ENCODE data around the gene ACKR3. TPM values are rescaled to one million over a fixed set of nuclear protein-coding genes. Genes with fewer than 3 reads are reported as not detected.

ACKR3 gene
- total RNA-seq, 1 experiment from 2014 or later = 19.6 TPM

GRCh38 chr2:236618370-236618769 lies 48.7 kb downstream of the ACKR3 start:
- H3K4me1 ChIP-seq (replicated peaks; ENCODE audit: insufficient read depth) = peaks cover 4% of the 10 kb centered on the region; the same call in 1 of the 2 replicates
- H3F3A ChIP-seq (ENCODE audit: insufficient read depth, low read depth) = no peaks in the 10 kb centered on the region
- H3K4me2 ChIP-seq = no peak overlapping the region
- no peaks in the 10 kb centered on the region for H3K36me3 ChIP-seq (ENCODE audit: low read depth)
- no peak overlapping the region for H2AFZ ChIP-seq
- no TSS peak for BruUV-seq (replicated peaks)
- intact Hi-C loops (cut with micrococcal nuclease; ENCODE audit: unreplicated experiment) = no loop called here
- no peaks in the 10 kb centered on the region for H3K9me3 ChIP-seq (ENCODE audit: insufficient read depth, low read depth)
- H3K27me3 ChIP-seq (ENCODE audit: insufficient read depth, low read depth) = peaks cover 96% of the 10 kb centered on the region
- POLR2A ChIA-PET (ENCODE audit: unreplicated experiment) = interaction anchor here (0.6 kb wide), 1 partner anchor 523 kb away, joined by 6 read pairs; no protein-coding TSS in a partner anchor
- no peaks in the 10 kb centered on the region for H4K20me1 ChIP-seq (ENCODE audit: insufficient read depth)
- H3K4me3 ChIP-seq = no peak overlapping the region
- no peak for DNase-seq
- H3K9me2 ChIP-seq (ENCODE audit: insufficient read depth) = no peaks in the 10 kb centered on the region
- no peak for TF ChIP-seq CTCF (conservative IDR thresholded peaks at IDR 0.05)
- TF ChIP-seq EZH2 (IDR thresholded peaks at IDR 0.05; ENCODE audit: low read depth) = no peak
- H3K27ac ChIP-seq = no peak overlapping the region
- no peaks in the 10 kb centered on the region for H3K79me2 ChIP-seq (ENCODE audit: low read depth)
- CTCF ChIA-PET = no interaction called here

GRCh38 chr2:236619910-236620612 lies 50.4 kb downstream of the ACKR3 start:
- TF ChIP-seq CTCF (conservative IDR thresholded peaks at IDR 0.05) (no peak), EZH2 (IDR thresholded peaks at IDR 0.05; ENCODE audit: low read depth) (no peak)
- no peaks in the 10 kb centered on the region for H3K36me3 ChIP-seq (ENCODE audit: low read depth)
- H3K9me3 ChIP-seq (ENCODE audit: insufficient read depth, low read depth) = no peaks in the 10 kb centered on the region
- ChIA-PET CTCF (no interaction called here), POLR2A (ENCODE audit: unreplicated experiment) (no interaction called here)
- H3K4me2 ChIP-seq = no peak overlapping the region
- no peak overlapping the region for H3K27ac ChIP-seq
- DNase-seq = no peak
- H4K20me1 ChIP-seq (ENCODE audit: insufficient read depth) = no peaks in the 10 kb centered on the region
- H3K27me3 ChIP-seq (ENCODE audit: insufficient read depth, low read depth) = peaks cover 90% of the 10 kb centered on the region
- H3K4me1 ChIP-seq (replicated peaks; ENCODE audit: insufficient read depth) = peaks cover 4% of the 10 kb centered on the region; the same call in 1 of the 2 replicates
- no peaks in the 10 kb centered on the region for H3K79me2 ChIP-seq (ENCODE audit: low read depth)
- no peaks in the 10 kb centered on the region for H3F3A ChIP-seq (ENCODE audit: insufficient read depth, low read depth)
- H2AFZ ChIP-seq = no peak overlapping the region
- no TSS peak for BruUV-seq (replicated peaks)
- H3K4me3 ChIP-seq = no peak overlapping the region
- intact Hi-C loops (cut with micrococcal nuclease; ENCODE audit: unreplicated experiment) = no loop called here
- no peaks in the 10 kb centered on the region for H3K9me2 ChIP-seq (ENCODE audit: insufficient read depth)

GRCh38 chr2:236621786-236622185 lies 52.2 kb downstream of the ACKR3 start:
- H3K4me3 ChIP-seq = no peak overlapping the region
- no peak for DNase-seq
- no peak overlapping the region for H3K4me2 ChIP-seq
- TF ChIP-seq EZH2 (IDR thresholded peaks at IDR 0.05; ENCODE audit: low read depth) (no peak), CTCF (conservative IDR thresholded peaks at IDR 0.05) (no peak)
- no peak overlapping the region for H2AFZ ChIP-seq
- H3F3A ChIP-seq (ENCODE audit: insufficient read depth, low read depth) = no peaks in the 10 kb centered on the region
- no TSS peak for BruUV-seq (replicated peaks)
- POLR2A ChIA-PET (ENCODE audit: unreplicated experiment) = no interaction called here
- peaks cover 90% of the 10 kb centered on the region for H3K27me3 ChIP-seq (ENCODE audit: insufficient read depth, low read depth)
- no peak overlapping the region for H3K27ac ChIP-seq
- H3K9me3 ChIP-seq (ENCODE audit: insufficient read depth, low read depth) = no peaks in the 10 kb centered on the region
- peaks cover 4% of the 10 kb centered on the region; the same call in 1 of the 2 replicates for H3K4me1 ChIP-seq (replicated peaks; ENCODE audit: insufficient read depth)
- H3K79me2 ChIP-seq (ENCODE audit: low read depth) = no peaks in the 10 kb centered on the region
- H4K20me1 ChIP-seq (ENCODE audit: insufficient read depth) = no peaks in the 10 kb centered on the region
- H3K9me2 ChIP-seq (ENCODE audit: insufficient read depth) = no peaks in the 10 kb centered on the region
- no peaks in the 10 kb centered on the region for H3K36me3 ChIP-seq (ENCODE audit: low read depth)
- CTCF ChIA-PET = interaction anchor here (0.6 kb wide), 1 partner anchor 29 kb away, joined by 3 read pairs; no protein-coding TSS in a partner anchor
- intact Hi-C loops (cut with micrococcal nuclease; ENCODE audit: unreplicated experiment) = no loop called here
